Measurements from ENCODE around the gene ITLN1.
"Not testable (repeated sequence)": the region's sequence is repeated elsewhere in the genome, so short reads cannot be mapped to it uniquely, and the experiment has no call there.

ITLN1 gene

DNA sequence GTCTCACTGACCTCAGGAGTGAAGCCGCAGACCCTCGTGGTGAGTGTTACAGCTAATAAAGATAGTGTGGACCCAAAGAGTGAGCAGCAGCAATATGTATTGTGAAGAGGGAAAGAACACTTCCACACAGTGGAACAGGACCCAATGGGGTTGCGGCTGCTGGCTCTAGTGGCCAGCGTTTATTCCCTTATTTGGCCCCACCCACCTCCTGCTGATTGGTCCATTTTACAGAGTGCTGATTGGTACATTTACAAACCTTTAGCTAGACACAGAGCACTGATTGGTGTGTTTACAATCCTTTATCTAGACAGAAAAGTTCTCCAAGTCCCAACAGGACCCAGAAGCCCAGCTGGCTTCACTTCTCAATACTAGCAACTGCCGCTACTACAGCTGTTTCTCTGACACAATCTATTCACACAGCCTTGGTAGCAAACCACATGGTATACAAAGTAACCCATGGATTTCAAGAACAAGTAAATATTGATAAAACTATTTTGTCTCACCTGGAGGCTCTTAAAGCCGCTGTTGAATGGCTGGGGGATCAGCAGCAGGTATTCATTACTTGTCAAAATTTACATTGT, 25.3 kb upstream of the ITLN1 start:
- H3K36me3 ChIP-seq (ENCODE audit: insufficient read depth, low read length) = no peaks in the 10 kb centered on the region
- H3K4me3 ChIP-seq = no peak overlapping the region
- no peak overlapping the region for H3K9ac ChIP-seq (ENCODE audit: insufficient read length)
- no peaks in the 10 kb centered on the region for H3K9me3 ChIP-seq (ENCODE audit: low read depth, low read length)
- no peak for DNase-seq (ENCODE audit: low read depth, low spot score)
- TF ChIP-seq POLR2AphosphoS5 (IDR thresholded peaks at IDR 0.05; ENCODE audit: borderline replicate concordance, low read depth, low read length) = no peak
- no peak for TF ChIP-seq FOXP2 (optimal IDR thresholded peaks at IDR 0.05; ENCODE audit: control extremely low read depth, extremely low read length, insufficient read depth)
- no peak for TF ChIP-seq EZH2 (IDR thresholded peaks at IDR 0.05)
- H3K27ac ChIP-seq = no peak overlapping the region

DNA sequence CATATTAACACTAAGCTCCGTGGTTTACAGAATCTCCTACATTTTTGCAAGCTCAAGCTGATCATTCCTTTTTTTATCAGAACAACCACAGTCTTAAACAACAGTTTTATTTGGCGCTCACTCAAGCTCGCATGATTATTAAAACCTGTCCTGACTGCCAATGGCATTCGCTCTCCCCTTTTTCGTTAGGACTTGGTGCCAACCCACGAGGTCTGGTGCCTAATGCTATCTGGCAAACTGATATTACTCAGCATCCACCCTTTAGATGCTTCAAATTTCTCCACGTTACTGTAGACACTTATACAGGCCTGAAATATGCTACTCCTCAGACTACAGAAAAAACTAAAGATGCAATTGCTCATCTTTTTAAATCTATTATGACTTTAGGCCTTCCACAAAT, 23.0 kb upstream of the ITLN1 start:
- no peak for DNase-seq (ENCODE audit: low read depth, low spot score)
- no peaks in the 10 kb centered on the region for H3K9me3 ChIP-seq (ENCODE audit: low read depth, low read length)
- no peak overlapping the region for H3K9ac ChIP-seq (ENCODE audit: insufficient read length)
- no peak overlapping the region for H3K27ac ChIP-seq
- H3K36me3 ChIP-seq (ENCODE audit: insufficient read depth, low read length) = no peaks in the 10 kb centered on the region
- H3K4me3 ChIP-seq = no peak overlapping the region
- TF ChIP-seq EZH2 (IDR thresholded peaks at IDR 0.05) (no peak), POLR2AphosphoS5 (IDR thresholded peaks at IDR 0.05; ENCODE audit: borderline replicate concordance, low read depth, low read length) (no peak), FOXP2 (optimal IDR thresholded peaks at IDR 0.05; ENCODE audit: control extremely low read depth, extremely low read length, insufficient read depth) (no peak)

DNA sequence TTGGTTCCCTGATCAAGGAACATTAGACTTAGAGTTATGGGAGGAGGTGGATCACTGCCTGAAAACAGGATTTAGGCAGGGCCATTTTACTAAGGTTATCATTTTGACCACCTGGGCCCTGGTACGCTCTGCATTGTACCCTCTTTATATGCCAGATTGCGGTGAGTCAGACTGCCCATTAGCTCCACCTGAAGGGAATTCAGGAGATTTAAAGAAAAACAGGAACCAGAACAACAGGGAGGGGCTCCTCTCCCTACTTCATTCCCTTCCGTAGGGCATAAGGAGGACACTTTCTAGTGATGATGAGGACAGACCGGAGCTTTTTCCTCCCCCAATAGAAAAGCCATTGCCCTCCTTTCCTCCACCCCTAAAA, 20.6 kb upstream of the ITLN1 start:
- Histone ChIP-seq H3K36me3 (ENCODE audit: insufficient read depth, low read length) (no peaks in the 10 kb centered on the region), H3K4me3 (no peak overlapping the region), H3K27ac (no peak overlapping the region), H3K9ac (ENCODE audit: insufficient read length) (no peak overlapping the region), H3K9me3 (ENCODE audit: low read depth, low read length) (no peaks in the 10 kb centered on the region)
- DNase-seq (ENCODE audit: low read depth, low spot score) = no peak
- TF ChIP-seq POLR2AphosphoS5 (IDR thresholded peaks at IDR 0.05; ENCODE audit: borderline replicate concordance, low read depth, low read length) = no peak
- no peak for TF ChIP-seq EZH2 (IDR thresholded peaks at IDR 0.05)
- no peak for TF ChIP-seq FOXP2 (optimal IDR thresholded peaks at IDR 0.05; ENCODE audit: control extremely low read depth, extremely low read length, insufficient read depth)

DNA sequence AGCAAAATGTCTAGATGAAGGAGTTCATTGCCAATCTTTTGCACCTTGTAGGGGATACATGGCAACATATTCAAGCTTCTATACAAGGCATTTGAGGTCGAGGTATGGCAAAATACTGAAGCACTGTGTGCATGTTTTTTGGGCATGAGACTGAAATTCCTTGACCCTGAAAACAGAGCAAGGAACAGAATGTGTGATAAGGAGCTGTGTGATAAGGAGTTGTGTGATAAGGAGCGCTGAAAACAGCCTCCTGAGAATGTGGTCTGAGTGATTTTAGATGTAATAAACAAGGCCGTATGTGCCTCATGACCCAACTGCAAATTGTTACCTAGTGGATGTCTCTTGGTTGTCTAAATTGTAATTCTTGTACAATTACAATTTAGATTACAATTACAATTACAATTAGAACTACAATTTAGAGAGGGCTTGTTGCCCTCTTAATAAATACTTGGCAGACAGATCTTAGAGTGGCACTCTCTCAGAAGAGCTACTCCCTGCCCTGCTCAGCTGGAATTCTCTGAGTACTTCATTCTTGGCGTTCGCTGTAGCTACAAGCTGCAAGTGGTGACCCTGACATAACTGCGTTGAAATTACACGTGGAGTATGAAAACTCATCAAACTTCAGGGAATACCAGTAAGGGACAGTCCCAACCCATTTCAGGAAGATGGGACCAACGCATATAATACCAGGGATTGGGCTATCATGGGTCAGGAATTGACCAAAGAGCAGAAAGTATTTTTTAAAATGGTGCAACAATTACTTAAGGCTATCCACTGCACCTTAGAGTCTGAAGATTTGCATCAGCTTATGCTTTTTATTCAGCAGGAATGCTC, 20.0 kb upstream of the ITLN1 start:
- Histone ChIP-seq H3K4me3 (no peak overlapping the region), H3K27ac (no peak overlapping the region), H3K9ac (ENCODE audit: insufficient read length) (no peak overlapping the region), H3K36me3 (ENCODE audit: insufficient read depth, low read length) (no peaks in the 10 kb centered on the region), H3K9me3 (ENCODE audit: low read depth, low read length) (no peaks in the 10 kb centered on the region)
- DNase-seq (ENCODE audit: low read depth, low spot score) = no peak
- TF ChIP-seq FOXP2 (optimal IDR thresholded peaks at IDR 0.05; ENCODE audit: control extremely low read depth, extremely low read length, insufficient read depth) (no peak), POLR2AphosphoS5 (IDR thresholded peaks at IDR 0.05; ENCODE audit: borderline replicate concordance, low read depth, low read length) (no peak), EZH2 (IDR thresholded peaks at IDR 0.05) (no peak)

DNA sequence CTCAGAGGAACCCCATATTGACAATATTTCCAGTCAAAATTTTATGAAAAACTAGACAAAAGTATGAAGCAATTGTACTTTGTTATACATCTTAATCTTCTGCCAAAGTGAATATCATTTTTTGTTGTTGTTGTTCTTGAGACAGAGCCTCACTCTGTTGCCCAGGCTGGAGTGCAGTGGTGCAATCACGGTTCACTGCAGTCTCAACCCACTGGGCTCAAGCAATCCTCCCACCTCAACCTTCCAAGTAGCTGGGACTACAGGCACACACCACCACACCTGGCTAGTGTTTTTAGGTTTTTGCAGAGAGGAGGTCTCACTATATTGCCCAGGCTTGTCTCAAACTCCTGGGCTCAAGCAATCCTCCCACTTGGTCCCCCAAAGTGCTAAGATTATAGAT, 17.3 kb upstream of the ITLN1 start:
- DNase-seq (ENCODE audit: low read depth, low spot score); H3K27ac ChIP-seq; H3K4me3 ChIP-seq; H3K9me3 ChIP-seq (ENCODE audit: low read depth, low read length); H3K9ac ChIP-seq (ENCODE audit: insufficient read length); H3K36me3 ChIP-seq (ENCODE audit: insufficient read depth, low read length): not testable (repeated sequence)

DNA sequence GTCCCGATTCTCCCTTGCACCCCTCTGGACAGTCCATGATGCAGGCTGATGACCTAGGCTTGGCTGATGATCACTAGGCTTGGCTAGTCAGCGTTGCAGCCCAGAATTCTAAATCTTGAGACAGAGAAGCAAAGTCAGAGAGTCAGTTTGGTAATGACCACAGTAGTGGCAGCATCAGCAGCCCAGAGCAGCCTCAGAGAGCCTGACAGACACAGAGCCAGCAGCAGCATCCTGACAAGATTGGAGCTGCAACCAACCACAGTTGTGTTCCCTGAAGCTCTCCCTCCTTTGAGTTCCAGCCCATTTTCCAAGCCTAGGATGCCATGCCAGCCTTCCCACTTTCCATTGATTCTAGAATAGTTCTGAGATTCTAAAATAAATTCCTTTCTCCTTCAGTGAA, 16.8 kb upstream of the ITLN1 start:
- TF ChIP-seq POLR2AphosphoS5 (IDR thresholded peaks at IDR 0.05; ENCODE audit: borderline replicate concordance, low read depth, low read length) = no peak
- no peak for TF ChIP-seq EZH2 (IDR thresholded peaks at IDR 0.05)
- no peak for TF ChIP-seq FOXP2 (optimal IDR thresholded peaks at IDR 0.05; ENCODE audit: control extremely low read depth, extremely low read length, insufficient read depth)
- Histone ChIP-seq H3K27ac (no peak overlapping the region), H3K4me3 (no peak overlapping the region), H3K9me3 (ENCODE audit: low read depth, low read length) (no peaks in the 10 kb centered on the region), H3K36me3 (ENCODE audit: insufficient read depth, low read length) (no peaks in the 10 kb centered on the region), H3K9ac (ENCODE audit: insufficient read length) (no peak overlapping the region)
- no peak for DNase-seq (ENCODE audit: low read depth, low spot score)

DNA sequence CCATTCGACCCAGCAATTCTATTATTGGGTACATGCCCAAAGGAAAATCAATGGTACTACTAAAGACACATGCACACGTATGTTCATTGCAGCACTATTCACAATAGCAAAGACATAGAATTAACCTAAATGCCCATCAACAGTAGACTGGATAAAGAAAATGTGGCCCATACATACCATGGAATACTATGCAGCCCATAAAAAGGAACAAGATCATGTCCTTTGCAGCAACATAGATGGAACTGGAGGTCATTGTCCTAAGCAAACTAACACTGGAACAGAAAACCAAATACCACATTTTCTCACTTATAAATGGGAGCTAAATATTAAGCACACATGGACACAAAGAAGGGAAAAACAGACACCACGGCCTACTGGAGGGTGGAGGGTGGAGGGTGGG, 15.7 kb upstream of the ITLN1 start:
- H3K9ac ChIP-seq (ENCODE audit: insufficient read length); H3K27ac ChIP-seq; H3K9me3 ChIP-seq (ENCODE audit: low read depth, low read length); DNase-seq (ENCODE audit: low read depth, low spot score); H3K36me3 ChIP-seq (ENCODE audit: insufficient read depth, low read length); H3K4me3 ChIP-seq: not testable (repeated sequence)

DNA sequence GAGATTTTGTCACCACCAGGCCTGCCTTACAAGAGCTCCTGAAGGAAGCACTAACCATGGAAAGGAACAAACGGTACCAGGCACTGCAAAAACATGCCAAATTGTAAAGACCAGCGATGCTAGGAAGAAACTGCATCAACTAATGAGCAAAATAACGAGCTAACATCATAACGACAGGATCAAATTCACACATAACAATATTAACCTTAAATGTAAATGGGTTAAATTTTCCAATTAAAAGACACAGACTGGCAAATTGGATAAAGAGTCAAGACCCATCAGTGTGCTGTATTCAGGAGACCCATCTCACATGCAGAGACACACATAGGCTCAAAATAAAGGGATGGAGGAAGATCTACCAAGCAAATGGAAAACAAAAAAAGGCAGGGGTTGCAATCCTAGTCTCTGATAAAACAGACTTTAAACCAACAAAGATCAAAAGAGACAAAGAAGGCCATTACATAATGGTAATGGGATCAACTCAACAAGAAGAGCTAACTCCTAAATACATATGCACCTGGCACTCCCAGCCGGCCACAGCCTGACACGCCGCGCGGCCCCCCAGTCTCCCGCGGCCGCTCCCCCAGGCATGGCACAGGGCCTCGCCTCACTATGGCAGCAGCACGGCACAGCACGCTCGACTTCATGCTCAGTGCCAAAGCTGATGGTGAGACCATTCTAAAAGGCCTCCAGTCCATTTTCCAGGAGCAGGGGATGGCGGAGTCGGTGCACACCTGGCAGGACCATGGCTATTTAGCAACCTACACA, 9.6 kb upstream of the ITLN1 start:
- H3K9me3 ChIP-seq (ENCODE audit: low read depth, low read length); H3K36me3 ChIP-seq (ENCODE audit: insufficient read depth, low read length); H3K9ac ChIP-seq (ENCODE audit: insufficient read length); DNase-seq (ENCODE audit: low read depth, low spot score); H3K4me3 ChIP-seq; H3K27ac ChIP-seq: not testable (repeated sequence)

DNA sequence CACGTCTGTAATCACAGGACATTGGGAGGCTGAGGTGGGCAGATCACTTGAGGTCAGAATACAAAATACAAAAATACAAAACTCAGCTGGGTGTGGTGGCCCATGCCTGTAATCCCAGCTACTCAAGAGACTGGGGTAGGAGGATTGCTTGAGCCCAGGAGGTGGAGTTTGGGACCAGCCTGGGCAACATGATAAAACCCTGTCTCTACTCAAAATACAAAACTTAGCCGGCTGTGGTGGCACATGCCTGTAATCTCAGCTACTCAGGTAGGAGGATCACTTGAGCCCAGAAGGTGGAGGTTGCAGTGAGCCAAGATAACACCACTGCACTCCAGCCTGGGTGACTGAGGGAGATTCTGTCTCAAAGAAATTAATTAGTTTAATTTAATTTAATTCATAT, 6.5 kb upstream of the ITLN1 start:
- no peaks in the 10 kb centered on the region for H3K9me3 ChIP-seq (ENCODE audit: low read depth, low read length)
- no peaks in the 10 kb centered on the region for H3K36me3 ChIP-seq (ENCODE audit: insufficient read depth, low read length)
- no peak overlapping the region for H3K27ac ChIP-seq
- TF ChIP-seq POLR2AphosphoS5 (IDR thresholded peaks at IDR 0.05; ENCODE audit: borderline replicate concordance, low read depth, low read length) (no peak), EZH2 (IDR thresholded peaks at IDR 0.05) (no peak), FOXP2 (optimal IDR thresholded peaks at IDR 0.05; ENCODE audit: control extremely low read depth, extremely low read length, insufficient read depth) (no peak)
- no peak overlapping the region for H3K4me3 ChIP-seq
- H3K9ac ChIP-seq (ENCODE audit: insufficient read length) = no peak overlapping the region
- no peak for DNase-seq (ENCODE audit: low read depth, low spot score)
